K562 (cell line): ENCODE measurements around the gene MTTP. TPM values are rescaled to one million over a fixed set of nuclear protein-coding genes. Genes with fewer than 3 reads are reported as not detected.

Source experiments
- ATAC-seq: fragments of 200-7000 bp; cut with Tn5 transposase; 3 replicates; pipeline ENCODE4 v1.9.1; 2020; ENCODE audit warnings: moderate library complexity
- BruUV-seq: library from RNA; stranded (reverse); fragments of 400-500 nt; replicated peaks from 2 replicates; lab custom pipeline; 2021; lab: Mats Ljungman, UMichigan
- CTCF ChIA-PET: fragments of 300-600 bp; formaldehyde crosslinking; extraction: SDS; loops from one replicate; lab custom pipeline; 2021; ENCODE audit warnings: low intra/inter-chr PET ratio; lab: Yijun Ruan, JAX
- POLR2A ChIA-PET: fragments of 300-600, 350-650 bp; sonication (Branson Sonifier 250); formaldehyde crosslinking; extraction: SDS; loops from one replicate; lab custom pipeline; 2021; ENCODE audit warnings: antibody characterized with exemption, inconsistent platforms; lab: Yijun Ruan, JAX
- DNase-seq, 4 experiments: peaks; one replicate each; pipeline versions ENCODE4 v3.0.0 to v3.0.0-alpha.2; 2011 to 2018; ENCODE audit warnings: low spot score in 3 of 4, mixed read lengths in 3 of 4; ENCODE audit errors: extremely low read depth in 1 of 4
- FAIRE-seq: peaks from 2 replicates; lab custom pipeline; 2011; peaks lifted over from hg19 to GRCh38; lab: Jason Lieb, UNC
- H2AFZ ChIP-seq: 2 replicates; pipeline ENCODE4 v1.6.0; 2011; ENCODE audit warnings: low read depth, low read length, control low read depth, inconsistent platforms
- H3K27ac ChIP-seq: fragments of 200-600 bp; 3 replicates; pipeline ENCODE4 v1.8.0; 2011; ENCODE audit warnings: low read depth, mild to moderate bottlenecking, control low read depth, inconsistent platforms, low read length, moderate library complexity, mixed read lengths; ENCODE audit errors: extremely low read depth
- H3K27me3 ChIP-seq, 2 experiments: fragments of 300-600 bp in 1 of 2; 2 replicates in 1 of 2; 3 replicates in 1 of 2; pipeline versions ENCODE4 v1.6.0 to v1.8.0; 2011; ENCODE audit warnings: inconsistent platforms in 2 of 2, low read length in 2 of 2, mild to moderate bottlenecking in 1 of 2, mixed read lengths in 1 of 2, moderate library complexity in 1 of 2; ENCODE audit not compliant: control insufficient read depth in 2 of 2, insufficient read depth in 2 of 2
- H3K36me3 ChIP-seq: fragments of 300-600 bp; 3 replicates; pipeline ENCODE4 v1.8.0; 2011; ENCODE audit warnings: mild to moderate bottlenecking, low read length, inconsistent platforms; ENCODE audit not compliant: control insufficient read depth, insufficient read depth
- H3K4me1 ChIP-seq, 2 experiments: fragments of 200-600 bp in 1 of 2; replicated peaks in 1 of 2; 2 replicates in 1 of 2; 3 replicates in 1 of 2; pipeline versions ENCODE4 v1.5.1 to v1.8.0; 2011; ENCODE audit warnings: inconsistent platforms in 2 of 2, low read length in 2 of 2, mild to moderate bottlenecking in 1 of 2, mixed read lengths in 1 of 2, moderate library complexity in 1 of 2; ENCODE audit not compliant: control insufficient read depth in 2 of 2, insufficient read depth in 2 of 2
- H3K4me2 ChIP-seq: 2 replicates; pipeline ENCODE4 v1.6.1; 2011; ENCODE audit warnings: low read length, control low read depth, inconsistent platforms, mixed read lengths; ENCODE audit not compliant: insufficient read depth
- H3K4me3 ChIP-seq: fragments of 200-600 bp; sonication (generic), shearing (Covaris generic); 2 replicates; pipeline ENCODE4 v1.5.1; 2016; ENCODE audit warnings: control low read depth, inconsistent platforms
- H3K79me2 ChIP-seq: fragments of 200-600 bp; 3 replicates; pipeline ENCODE4 v1.8.0; 2011; ENCODE audit warnings: low read length, inconsistent platforms; ENCODE audit not compliant: control insufficient read depth, insufficient read depth
- H3K9ac ChIP-seq, 2 experiments: 2 replicates each; pipeline versions ENCODE4 v1.6.0 to v1.6.1; 2011; ENCODE audit warnings: low read depth in 2 of 2, low read length in 2 of 2, control low read depth in 1 of 2, inconsistent platforms in 1 of 2, mild to moderate bottlenecking in 1 of 2, mixed read lengths in 1 of 2; ENCODE audit not compliant: insufficient read depth in 1 of 2
- H3K9me1 ChIP-seq: one replicate; pipeline ENCODE4 v1.6.0; 2011; ENCODE audit warnings: inconsistent platforms, mild to moderate bottlenecking, low read length, moderate library complexity; ENCODE audit not compliant: control insufficient read depth, insufficient read depth
- H3K9me3 ChIP-seq: replicated peaks from 2 replicates; pipeline ENCODE4 v1.5.1; 2011; ENCODE audit warnings: low read depth, low read length, inconsistent platforms; ENCODE audit not compliant: control insufficient read depth, insufficient read depth
- H4K20me1 ChIP-seq: replicated peaks from 2 replicates; pipeline ENCODE4 v1.6.1; 2011; ENCODE audit warnings: low read length, inconsistent platforms, mixed read lengths; ENCODE audit not compliant: control insufficient read depth, insufficient read depth
- CAMTA2 ChIP-seq: fragments of 250-450 bp; sonication (Bioruptor Pico); conservative IDR thresholded peaks from 2 replicates; pipeline ENCODE4 v1.5.1; 2022
- CEBPZ ChIP-seq: fragments of 150-350 bp; IDR thresholded peaks from 2 replicates; pipeline ENCODE4 v1.6.1; 2014; ENCODE audit warnings: low read depth, mild to moderate bottlenecking, low read length, borderline replicate concordance
- EZH2 ChIP-seq: IDR thresholded peaks from 2 replicates; pipeline ENCODE4 v1.6.1; 2012; ENCODE audit warnings: low read depth, mild to moderate bottlenecking, inconsistent platforms, low read length, borderline replicate concordance
- GATAD2A ChIP-seq: fragments of 450-650 bp; IDR thresholded peaks from 2 replicates; pipeline ENCODE4 v1.6.1; 2017
- HMBOX1 ChIP-seq: sonication (generic); IDR thresholded peaks from 2 replicates; pipeline ENCODE4 v1.6.1; 2016
- MLX ChIP-seq, 2 experiments: fragments of 450-650 bp in 1 of 2; sonication (generic) in 1 of 2; formaldehyde crosslinking; conservative IDR thresholded peaks; 2 replicates each; pipeline versions ENCODE4 v1.4.0 to v1.8.1; 2020 to 2022; ENCODE audit warnings: mild to moderate bottlenecking in 1 of 2, missing genetic modification reagents in 1 of 2
- NFATC3 ChIP-seq: fragments of 450-650 bp; IDR thresholded peaks from 2 replicates; pipeline ENCODE4 v1.6.1; 2017; ENCODE audit warnings: mild to moderate bottlenecking
- NR2C1 ChIP-seq, 2 experiments: fragments of 450-650 bp; IDR thresholded peaks; 2 replicates each; pipeline ENCODE4 v1.6.1; 2017; ENCODE audit warnings: mild to moderate bottlenecking in 2 of 2, antibody characterized with exemption in 1 of 2, inconsistent platforms in 1 of 2, missing compliant biosample characterization in 1 of 2, missing genetic modification characterization in 1 of 2
- POLR2AphosphoS5 ChIP-seq: IDR thresholded peaks from 2 replicates; pipeline ENCODE4 v1.6.1; 2011; ENCODE audit warnings: mild to moderate bottlenecking, low read depth, low read length, moderate library complexity; ENCODE audit not compliant: control insufficient read depth, insufficient read depth
- PURB ChIP-seq: sonication (generic); formaldehyde crosslinking; IDR thresholded peaks from 2 replicates; pipeline ENCODE4 v1.9.0; 2021; ENCODE audit warnings: low read depth, mild to moderate bottlenecking, missing genetic modification reagents
- RBM14 ChIP-seq: fragments of 200-400 bp; formaldehyde crosslinking; IDR thresholded peaks from 2 replicates; pipeline ENCODE4 v1.6.1; 2018; ENCODE audit warnings: low read depth, mild to moderate bottlenecking, low read length, moderate library complexity, borderline replicate concordance; ENCODE audit not compliant: insufficient read depth
- SETDB1 ChIP-seq: IDR thresholded peaks from one replicate; pipeline ENCODE4 v1.6.1; 2012; ENCODE audit warnings: low read length, control low read depth, inconsistent platforms
- ZNF124 ChIP-seq: sonication (generic); formaldehyde crosslinking; IDR thresholded peaks from 2 replicates; pipeline ENCODE4 v1.8.1; 2022; ENCODE audit warnings: missing genetic modification reagents
- ZNF133 ChIP-seq: fragments of 250-450 bp; sonication (Bioruptor Pico); IDR thresholded peaks from 2 replicates; pipeline ENCODE4 v1.4.0; 2020; ENCODE audit warnings: mild to moderate bottlenecking
- ZNF146 ChIP-seq: IDR thresholded peaks from one replicate; pipeline ENCODE4 v1.6.1; 2018; ENCODE audit warnings: missing compliant biosample characterization; ENCODE audit not compliant: unreplicated experiment
- ZNF23 ChIP-seq: fragments of 250-450 bp; sonication (Bioruptor Pico); IDR thresholded peaks from 2 replicates; pipeline ENCODE4 v1.4.0; 2020; ENCODE audit warnings: mild to moderate bottlenecking
- ZNF41 ChIP-seq: fragments of 250-450 bp; sonication (Bioruptor Pico); conservative IDR thresholded peaks from 2 replicates; pipeline ENCODE4 v1.4.0; 2020; ENCODE audit warnings: mild to moderate bottlenecking
- ZNF785 ChIP-seq: fragments of 250-450 bp; sonication (Bioruptor Pico); IDR thresholded peaks from 2 replicates; pipeline ENCODE4 v1.4.0; 2020; ENCODE audit warnings: mild to moderate bottlenecking
- WGBS: fragments of 100-300 bp; shearing (Covaris generic); methylation state at CpG from one replicate; pipeline ENCODE4 v1.1.6; 2016; ENCODE audit warnings: low coverage, mixed read lengths; ENCODE audit not compliant: insufficient coverage; ENCODE audit errors: missing lambda C conversion rate; 5-methylcytosine and 5-hydroxymethylcytosine counted together
- in situ Hi-C: fragments of 300-500 bp; cut with MboI; formaldehyde crosslinking; loops from 4 replicates; pipeline ENCODE4 v1.15.0; 2018; ENCODE audit warnings: inconsistent platforms, mixed read lengths
- intact Hi-C: fragments of 100-400 bp; cut with micrococcal nuclease; formaldehyde crosslinking; loops from 2 replicates; pipeline ENCODE4 v1.14.2; 2022
- polyA plus RNA-seq, 8 experiments: library from polyadenylated mRNA; depleted of rRNA in 4 of 8; stranded (reverse) in 5 of 8; unstranded in 3 of 8; fragments of >200 nt; fragmentation: Nextera tagmentation in 2 of 8; fragmentation: Illumina TruSeq in 1 of 8; extraction: Ambion mirVana in 2 of 8; extraction: Trizol in 1 of 8; gene quantifications; 2 replicates each; pipeline versions ENCODE4 v1.2.1 to v1.2.3, GENCODE V29; 2011 to 2014; ENCODE audit warnings: inconsistent platforms in 1 of 8, missing spikeins in 1 of 8
- total RNA-seq, 7 experiments: library from RNA; depleted of rRNA in 6 of 7; stranded (reverse); fragments of >200 nt in 6 of 7; fragmentation: Illumina TruSeq in 2 of 7; extraction: Trizol in 2 of 7; gene quantifications; 2 replicates each; pipeline versions ENCODE4 v1.2.1 to v1.2.3, GENCODE V29; 2011 to 2021; ENCODE audit warnings: low replicate concordance in 1 of 7

MTTP gene
- total and polyA plus RNA-seq, 9 of the 15 experiments (the other 6 are each of a cell fraction or from before 2014, with no cell fraction given): 0.01 to 0.29 (median 0.04) TPM; not detected in 2

GRCh38 chr4:99573735-99574368 lies 772 bp upstream of the MTTP start (continued):
- TF ChIP-seq HMBOX1 (no peak), ZNF124 (CRISPR knock-in tag) (no peak), ZNF41 (CRISPR knock-in tag) (no peak)

- Histone ChIP-seq H3K9ac (no peak overlapping the region), H3K27me3 (peaks cover 0 to 4% of the 10 kb centered on the region in 2 experiments; a peak in 2 of 5 replicates), H2AFZ (no peak overlapping the region), H3K27ac (no peak overlapping the region), H3K79me2 (no peaks in the 10 kb centered on the region), H3K4me1 (no peaks in the 10 kb centered on the region), H3K9me1 (no peaks in the 10 kb centered on the region), H3K4me3 (no peak overlapping the region), H3K36me3 (no peaks in the 10 kb centered on the region), H3K9me3 (no peaks in the 10 kb centered on the region), H3K4me2 (no peak overlapping the region), H4K20me1 (no peaks in the 10 kb centered on the region)
- BruUV-seq: no TSS peak
- in situ Hi-C loops (no loop called here), intact Hi-C loops (no loop called here)
- 4% methylated on average over 2 of the region's 2 CpGs for WGBS
- ChIA-PET POLR2A (no interaction called here), CTCF (no interaction called here)
- ATAC-seq (no peak), DNase-seq (no peak), FAIRE-seq (no peak)
- TF ChIP-seq PURB (CRISPR knock-in tag) (no peak), MLX (CRISPR knock-in tag; conservative IDR thresholded peaks at IDR 0.05) (no peak), POLR2AphosphoS5 (no peak), ZNF133 (CRISPR knock-in tag) (no peak), ZNF785 (CRISPR knock-in tag) (no peak), GATAD2A (no peak), CEBPZ (no peak), SETDB1 (no peak), CAMTA2 (no peak), NFATC3 (no peak), ZNF23 (CRISPR knock-in tag) (no peak), NR2C1 (IDR thresholded peaks at IDR 0.05) (no peak), NR2C1 (tag; IDR thresholded peaks at IDR 0.05) (no peak), EZH2 (no peak), ZNF146 (CRISPR knock-in tag) (no peak), RBM14 (no peak)
Observed at GRCh38 chr4:99578714-99579113, 4.1 kb downstream of the MTTP start.
